HFFc6 (cell line): ENCODE data around the gene SLC35E2B. TPM values are rescaled to one million over a fixed set of nuclear protein-coding genes. Genes with fewer than 3 reads are reported as not detected.

Source experiments
- DNase-seq: peaks from one replicate; pipeline ENCODE4 v3.0.0-alpha.2; 2018
- H3K27ac Mint-ChIP-seq: 2 replicates; pipeline ENCODE4 v1.8.0; 2020; ENCODE audit warnings: mild to moderate bottlenecking, mixed read lengths
- H3K27me3 Mint-ChIP-seq: 2 replicates; pipeline ENCODE4 v1.8.0; 2021; ENCODE audit warnings: mild to moderate bottlenecking, moderate library complexity, mixed read lengths; ENCODE audit not compliant: insufficient read depth
- H3K36me3 Mint-ChIP-seq: 2 replicates; pipeline ENCODE4 v1.8.0; 2021; ENCODE audit warnings: low read depth, mixed read lengths
- H3K4me1 Mint-ChIP-seq: 2 replicates; pipeline ENCODE4 v1.8.0; 2020; ENCODE audit warnings: low read depth, mixed read lengths
- H3K4me3 Mint-ChIP-seq: 2 replicates; pipeline ENCODE4 v1.8.0; 2020; ENCODE audit warnings: mild to moderate bottlenecking, moderate library complexity, mixed read lengths
- H3K9me3 Mint-ChIP-seq: 2 replicates; pipeline ENCODE4 v1.8.0; 2020; ENCODE audit warnings: mild to moderate bottlenecking, mixed read lengths
- total RNA-seq, 6 experiments: library from RNA; stranded (reverse); fragmentation: NEBNext Ultra II Directional; extraction: Animal tissue kit (Norgen Biotek cat#: 25700); gene quantifications; 2 replicates in 1 of 6; 3 replicates in 5 of 6; pipeline ENCODE4 v1.2.3, GENCODE V29; 2021
- TF ChIP-seq, protein P1 (sequence below): fragments of 200-600 bp; sonication (generic); IDR thresholded peaks from 2 replicates; pipeline ENCODE4 v1.5.0; 2021; ENCODE audit warnings: antibody characterized with exemption, mild to moderate bottlenecking

The SLC35E2B gene
- total RNA-seq, 6 experiments from 2014 or later, result 30.1 to 40.9 (median 33.4) TPM

DNA sequence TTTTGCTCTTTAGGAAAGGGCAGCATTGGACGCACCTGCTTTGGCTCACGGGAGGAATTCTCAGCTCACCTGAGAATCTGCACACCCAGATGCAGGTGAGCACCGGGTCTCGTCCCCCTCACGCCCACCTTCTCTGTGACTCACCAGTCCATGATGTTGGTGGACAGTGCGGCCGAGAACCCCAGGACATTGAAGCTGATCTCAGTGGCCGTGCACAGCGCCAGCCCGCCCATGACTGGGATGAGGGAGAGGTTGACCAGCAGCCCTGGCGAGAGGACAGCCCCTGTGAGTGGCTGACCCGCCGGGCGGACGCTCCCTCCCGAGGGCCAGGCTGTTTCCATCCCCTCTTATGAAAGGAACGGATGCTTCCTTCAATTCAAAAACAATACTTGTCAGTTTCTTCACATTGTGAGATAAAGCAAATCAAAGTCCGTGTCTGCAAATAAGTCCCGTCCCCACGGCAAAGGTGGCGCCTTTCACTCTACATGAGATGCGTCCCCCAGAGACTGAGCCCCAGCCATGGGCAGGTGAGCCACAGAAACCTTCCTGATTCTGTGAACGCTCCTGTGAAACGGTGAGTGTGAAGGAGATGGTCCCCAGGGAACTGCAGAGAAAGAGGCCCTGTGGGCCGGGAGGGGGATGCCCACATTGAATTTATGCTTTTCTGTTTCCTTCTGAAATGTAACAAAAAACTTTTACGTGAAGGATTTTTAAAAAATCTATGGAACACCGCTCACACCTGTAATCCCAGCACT, 21.1 kb downstream of the SLC35E2B start:
- Mint-ChIP-seq H3K9me3 (no peaks in the 10 kb centered on the region), H3K27me3 (no peaks in the 10 kb centered on the region), H3K27ac (no peak overlapping the region), H3K4me3 (no peak overlapping the region), H3K36me3 (peaks cover 8% of the 10 kb centered on the region), H3K4me1 (no peaks in the 10 kb centered on the region)
- DNase-seq, result no peak
- TF ChIP-seq, protein P1, sequence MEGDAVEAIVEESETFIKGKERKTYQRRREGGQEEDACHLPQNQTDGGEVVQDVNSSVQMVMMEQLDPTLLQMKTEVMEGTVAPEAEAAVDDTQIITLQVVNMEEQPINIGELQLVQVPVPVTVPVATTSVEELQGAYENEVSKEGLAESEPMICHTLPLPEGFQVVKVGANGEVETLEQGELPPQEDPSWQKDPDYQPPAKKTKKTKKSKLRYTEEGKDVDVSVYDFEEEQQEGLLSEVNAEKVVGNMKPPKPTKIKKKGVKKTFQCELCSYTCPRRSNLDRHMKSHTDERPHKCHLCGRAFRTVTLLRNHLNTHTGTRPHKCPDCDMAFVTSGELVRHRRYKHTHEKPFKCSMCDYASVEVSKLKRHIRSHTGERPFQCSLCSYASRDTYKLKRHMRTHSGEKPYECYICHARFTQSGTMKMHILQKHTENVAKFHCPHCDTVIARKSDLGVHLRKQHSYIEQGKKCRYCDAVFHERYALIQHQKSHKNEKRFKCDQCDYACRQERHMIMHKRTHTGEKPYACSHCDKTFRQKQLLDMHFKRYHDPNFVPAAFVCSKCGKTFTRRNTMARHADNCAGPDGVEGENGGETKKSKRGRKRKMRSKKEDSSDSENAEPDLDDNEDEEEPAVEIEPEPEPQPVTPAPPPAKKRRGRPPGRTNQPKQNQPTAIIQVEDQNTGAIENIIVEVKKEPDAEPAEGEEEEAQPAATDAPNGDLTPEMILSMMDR, result no peak

DNA sequence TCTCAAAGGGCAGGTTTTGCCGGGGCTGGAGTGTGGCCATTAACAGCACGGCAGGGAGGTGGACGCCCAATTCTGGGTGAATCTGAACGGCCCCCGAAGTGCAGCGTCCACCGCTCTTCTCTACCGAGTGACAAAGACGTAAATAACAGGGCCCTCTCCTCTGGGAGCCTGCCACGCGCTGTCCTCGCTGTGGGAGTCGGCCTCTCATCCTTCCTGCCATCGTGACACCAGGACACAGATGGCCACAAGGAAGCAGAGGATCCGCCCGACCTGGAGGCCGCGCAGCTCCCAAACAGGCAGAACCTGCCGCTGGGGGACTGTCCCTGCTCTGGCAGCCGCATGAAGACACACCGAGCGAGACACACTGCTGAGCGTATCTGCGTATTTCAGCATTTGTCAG, 21.7 kb downstream of the SLC35E2B start:
- TF ChIP-seq, protein P1, result no peak
- Mint-ChIP-seq H3K4me1 (no peaks in the 10 kb centered on the region), H3K4me3 (no peak overlapping the region), H3K27me3 (no peaks in the 10 kb centered on the region), H3K36me3 (peaks cover 8% of the 10 kb centered on the region), H3K27ac (no peak overlapping the region), H3K9me3 (no peaks in the 10 kb centered on the region)
- no peak for DNase-seq

DNA sequence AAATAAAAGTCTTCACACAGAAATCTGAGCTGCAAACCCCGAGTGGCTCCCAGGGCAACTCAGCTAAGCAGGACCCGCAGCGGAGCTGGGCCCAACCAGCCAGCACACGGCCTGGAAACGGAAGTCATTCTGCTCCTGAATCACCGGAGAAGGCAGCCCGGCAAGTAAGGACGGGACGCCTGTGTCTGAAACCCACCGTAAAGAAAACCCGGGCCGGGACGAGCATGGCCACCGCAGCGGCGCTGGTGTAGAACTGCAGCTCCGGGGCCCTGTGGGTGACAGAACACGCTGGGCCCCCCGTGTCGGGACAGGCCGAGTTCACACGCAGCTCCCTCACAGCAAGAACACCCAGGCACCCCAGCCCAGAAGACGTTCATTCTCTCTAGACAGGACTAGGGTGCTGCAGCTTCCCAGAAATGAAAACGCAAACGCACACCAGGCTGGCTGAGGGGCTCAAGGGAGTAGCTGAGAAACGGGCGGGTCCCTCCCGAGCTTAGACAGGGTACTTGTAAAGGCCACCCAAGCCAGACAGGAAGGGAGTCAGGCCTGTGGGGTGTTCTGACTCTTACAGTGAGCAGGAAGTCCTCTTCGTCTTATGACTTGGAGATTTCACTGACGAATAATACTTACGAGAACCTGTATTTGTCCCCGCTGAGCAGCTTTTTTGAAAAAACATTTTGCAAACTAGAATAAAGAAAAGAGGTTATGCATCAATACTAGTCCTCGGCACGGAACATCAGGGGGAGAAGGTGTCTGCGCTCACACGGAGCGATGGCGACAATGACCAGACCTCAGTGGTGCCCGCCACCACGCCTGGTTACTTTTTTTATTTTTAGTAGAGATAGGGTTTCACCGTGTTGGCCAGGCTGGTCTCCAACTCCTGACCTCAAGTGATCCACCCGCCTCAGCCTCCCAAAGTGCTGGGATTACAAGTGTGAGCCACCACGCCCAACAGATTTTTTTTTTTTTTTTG, 22.8 kb downstream of the SLC35E2B start:
- TF ChIP-seq, protein P1, result no peak
- Mint-ChIP-seq H3K27me3 (no peaks in the 10 kb centered on the region), H3K27ac (no peak overlapping the region), H3K36me3 (peaks cover 8% of the 10 kb centered on the region), H3K9me3 (no peaks in the 10 kb centered on the region), H3K4me3 (no peak overlapping the region), H3K4me1 (no peaks in the 10 kb centered on the region)
- no peak for DNase-seq

DNA sequence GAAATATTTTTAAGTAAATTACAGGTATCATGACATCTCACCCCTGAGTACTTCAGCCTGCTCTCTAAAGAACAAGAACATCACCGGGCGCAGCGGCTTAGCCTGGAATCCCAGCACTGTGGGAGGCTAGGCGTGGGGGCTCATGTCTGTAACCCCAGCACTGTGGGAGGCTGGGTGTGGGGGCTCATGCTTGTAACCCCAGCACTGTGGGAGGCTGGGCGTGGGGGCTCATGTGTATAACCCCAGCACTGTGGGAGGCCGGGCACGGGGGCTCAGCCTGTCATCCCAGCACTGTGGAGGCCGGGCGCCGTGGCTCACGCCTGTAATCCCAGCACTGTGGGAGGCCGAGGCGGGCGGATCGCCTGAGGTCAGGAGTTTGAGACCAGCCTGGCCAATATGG, 26.1 kb downstream of the SLC35E2B start:
- no peaks in the 10 kb centered on the region for H3K9me3 Mint-ChIP-seq
- peaks cover 8% of the 10 kb centered on the region for H3K36me3 Mint-ChIP-seq
- no peak overlapping the region for H3K27ac Mint-ChIP-seq
- TF ChIP-seq, protein P1, result no peak
- H3K27me3 Mint-ChIP-seq, result no peaks in the 10 kb centered on the region
- no peak for DNase-seq
- H3K4me3 Mint-ChIP-seq, result no peak overlapping the region
- peaks cover 13% of the 10 kb centered on the region for H3K4me1 Mint-ChIP-seq

DNA sequence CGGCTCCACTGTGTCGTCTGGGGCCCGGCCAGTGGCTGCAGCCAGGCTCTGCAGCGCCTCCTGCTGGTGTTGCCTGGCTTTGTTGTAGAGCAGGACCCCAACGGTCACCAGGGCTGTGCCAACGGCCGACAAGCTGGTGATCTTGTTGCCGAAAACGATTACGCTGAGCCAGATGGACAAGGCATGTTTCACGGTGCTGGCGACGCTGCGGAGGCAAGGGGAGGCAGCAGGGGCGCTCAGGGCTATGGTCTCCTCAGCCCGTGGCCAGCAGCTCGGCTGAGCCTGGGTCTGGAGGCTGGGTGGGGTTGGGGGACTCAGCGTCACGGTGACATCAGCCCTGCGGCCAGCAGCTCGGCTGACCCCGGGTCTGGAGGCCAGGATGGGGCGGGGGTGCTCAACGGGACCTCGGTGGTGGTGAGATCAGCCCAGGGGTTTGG, 26.8 kb downstream of the SLC35E2B start:
- H3K4me1 Mint-ChIP-seq, result peaks cover 17% of the 10 kb centered on the region
- H3K4me3 Mint-ChIP-seq, result no peak overlapping the region
- H3K36me3 Mint-ChIP-seq, result peaks cover 4% of the 10 kb centered on the region
- no peaks in the 10 kb centered on the region for H3K9me3 Mint-ChIP-seq
- H3K27me3 Mint-ChIP-seq, result no peaks in the 10 kb centered on the region
- H3K27ac Mint-ChIP-seq, result no peak overlapping the region
- no peak for DNase-seq
- TF ChIP-seq, protein P1, result peak; percentile 76
